ENCODE results near the gene POLE.

- TF ChIP-seq EZH2 (IDR thresholded peaks at IDR 0.05; ENCODE audit: low read length, unreplicated experiment) = no peak
- TF ChIP-seq CTCF (conservative IDR thresholded peaks at IDR 0.05; ENCODE audit: low read depth, low read length) = no peak
Measured at GRCh38 chr12:132595183-132595582, 92.0 kb downstream of the POLE start.
